Iris pigment epithelial cell (primary cell): ENCODE data around the gene PRKAR1B.
A peak's percentile ranks its signal among the peaks of the same experiment; 100 is the strongest.
"Not testable (repeated sequence)": the region's sequence is repeated elsewhere in the genome, so short reads cannot be mapped to it uniquely, and the experiment has no call there.

Experiments used
- DNase-seq: peaks from one replicate; pipeline ENCODE4 v3.0.0-alpha.2; 2011; ENCODE audit warnings: low read depth

Gene PRKAR1B

DNA sequence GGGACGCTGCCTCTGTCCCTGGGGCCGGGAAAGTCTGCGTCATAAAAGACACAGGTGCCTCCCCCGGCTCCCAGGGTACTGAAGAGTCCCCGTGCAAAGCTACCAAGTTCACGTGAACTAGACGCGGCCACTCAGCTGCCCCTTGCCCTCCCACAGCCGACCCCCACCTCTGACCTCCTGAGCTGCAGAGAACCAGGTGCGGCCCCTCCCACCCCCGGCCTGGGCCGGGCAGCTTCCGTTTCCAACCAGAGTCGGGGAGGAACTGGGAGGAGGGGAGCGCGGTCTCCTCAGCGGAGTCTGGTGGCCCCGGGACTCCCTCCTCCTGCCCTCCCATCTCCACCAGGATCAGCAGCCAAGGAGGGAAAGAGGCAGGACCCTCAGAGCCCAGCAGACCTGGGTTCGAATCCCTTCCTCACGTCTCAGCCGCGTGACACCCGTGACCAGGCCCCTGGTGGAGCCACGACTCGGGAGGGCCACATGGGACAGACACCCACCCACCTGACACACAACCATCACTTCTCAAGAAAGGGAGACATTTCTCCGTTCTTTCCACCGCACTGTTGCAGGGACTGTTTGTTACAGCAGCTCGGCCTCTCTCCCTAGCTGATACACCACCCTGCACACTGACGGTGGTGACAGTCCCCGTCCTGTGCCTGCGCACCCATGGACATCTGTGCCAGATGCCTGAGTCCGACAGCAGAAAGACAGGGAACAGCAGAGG lies 170.1 kb downstream of the PRKAR1B start:
- no peak for DNase-seq

DNA sequence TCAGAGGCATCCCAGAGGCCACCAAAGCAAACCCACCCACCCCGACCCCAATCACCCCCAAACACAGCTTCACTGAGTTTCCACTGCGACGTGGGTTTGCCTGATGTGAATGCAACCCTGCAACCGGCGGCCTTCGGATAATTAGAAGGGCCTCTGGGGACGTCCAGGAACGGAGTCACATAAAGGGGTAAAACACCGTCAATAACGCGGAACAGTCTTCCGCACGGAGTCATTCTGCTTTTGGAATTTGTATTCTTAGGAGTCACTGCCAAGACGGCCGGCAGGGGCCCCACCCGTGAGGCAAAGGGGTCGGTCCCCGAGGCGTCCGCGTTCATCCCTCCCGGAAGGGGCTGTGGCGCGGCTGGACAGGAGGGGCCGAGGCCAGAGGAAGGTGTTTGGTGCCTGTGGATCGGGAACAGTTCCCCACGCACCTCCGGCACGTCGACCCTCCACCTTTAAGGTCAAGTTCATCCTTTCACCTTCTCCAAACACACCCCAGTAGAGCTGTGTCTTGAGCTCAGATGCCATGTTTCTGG lies 170.7 kb downstream of the PRKAR1B start:
- no peak for DNase-seq

DNA sequence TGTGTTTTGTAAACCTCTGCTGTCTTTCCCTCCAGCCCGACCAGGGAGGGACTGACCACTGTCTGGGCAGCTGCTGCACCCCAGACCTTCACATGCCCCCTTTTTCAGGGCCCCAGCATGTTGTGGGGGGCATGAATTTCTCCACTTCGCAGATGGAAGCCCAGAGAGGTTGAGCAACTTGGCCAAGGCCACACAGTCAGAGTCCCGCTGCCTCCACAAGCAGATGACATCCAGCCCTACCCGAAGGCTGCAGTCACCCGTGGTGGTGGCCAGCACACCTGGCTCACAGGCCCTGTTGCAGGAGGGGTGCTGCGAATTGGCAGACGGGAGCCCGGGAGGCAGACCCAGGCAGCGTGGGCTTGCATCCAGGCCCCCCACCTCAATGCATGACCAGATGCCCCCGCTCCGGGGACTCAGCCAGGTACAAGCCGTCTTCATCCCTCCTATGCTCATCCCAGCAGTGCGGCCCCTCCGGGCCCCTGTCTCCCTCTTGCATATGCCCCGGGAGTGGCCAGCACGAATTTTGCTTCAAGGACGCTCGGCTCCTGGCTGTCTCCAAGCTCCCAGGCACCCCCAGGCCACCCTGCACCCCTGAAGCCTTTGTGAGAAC lies 171.4 kb downstream of the PRKAR1B start:
- DNase-seq = no peak

DNA sequence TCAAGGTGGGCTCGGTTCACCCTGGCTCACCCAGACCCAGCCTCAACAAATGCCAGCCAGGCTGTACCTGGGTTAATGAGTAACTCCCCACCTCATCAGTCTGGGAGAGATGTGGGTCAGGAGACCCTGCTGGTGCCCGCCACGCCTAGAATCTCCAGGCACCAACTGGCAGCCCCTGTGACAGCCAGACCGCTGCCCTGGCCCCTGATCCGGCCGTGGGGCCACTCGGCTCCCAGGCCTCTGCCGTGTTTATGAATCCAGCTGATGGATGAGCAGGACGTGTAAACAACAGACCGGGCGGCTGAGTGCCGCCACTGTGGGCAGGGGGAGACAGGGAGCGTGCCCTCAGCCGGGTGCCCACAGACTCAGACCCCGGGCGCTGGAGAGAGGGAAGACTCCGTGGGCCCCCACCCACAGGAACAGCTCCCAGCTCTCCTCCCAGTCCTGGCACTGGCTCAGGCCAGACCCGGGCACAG lies 173.4 kb downstream of the PRKAR1B start:
- no peak for DNase-seq

DNA sequence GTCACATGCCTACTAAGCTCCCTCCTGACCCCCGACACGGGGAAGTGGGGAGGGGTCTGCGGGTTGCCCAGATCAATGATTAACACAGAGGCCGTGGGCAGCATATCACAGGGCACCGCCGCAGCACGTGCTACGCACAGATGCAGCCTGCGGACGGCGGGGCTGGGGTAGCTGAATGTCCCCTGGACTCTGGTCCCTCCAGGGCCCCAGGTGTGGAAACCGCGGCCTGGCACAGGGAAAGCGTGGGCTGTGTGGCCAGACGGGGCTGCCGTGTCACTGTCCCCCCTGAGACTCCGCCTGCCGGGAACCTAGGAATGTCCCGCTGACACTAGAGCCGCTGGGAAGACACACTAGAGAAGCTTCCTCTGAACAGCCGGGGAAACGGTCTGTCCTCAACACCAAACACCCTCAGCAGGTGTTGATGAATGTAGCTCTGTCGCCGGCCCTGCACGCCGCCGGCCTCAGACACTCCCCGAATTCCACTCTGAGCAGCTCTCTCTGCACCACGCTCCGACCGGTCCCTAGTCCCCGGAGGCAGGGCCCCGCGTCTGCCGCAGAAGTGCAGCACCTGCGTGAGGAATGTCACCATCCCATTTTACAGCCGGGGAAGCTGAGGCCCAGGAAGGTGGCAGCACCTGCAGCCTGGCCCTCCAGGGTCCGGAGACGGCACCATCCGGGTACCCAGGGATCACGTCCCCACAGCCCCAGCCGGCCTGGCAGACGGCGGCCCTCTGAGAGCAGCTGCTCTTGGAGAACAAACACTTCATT lies 174.0 kb downstream of the PRKAR1B start:
- DNase-seq = no peak

DNA sequence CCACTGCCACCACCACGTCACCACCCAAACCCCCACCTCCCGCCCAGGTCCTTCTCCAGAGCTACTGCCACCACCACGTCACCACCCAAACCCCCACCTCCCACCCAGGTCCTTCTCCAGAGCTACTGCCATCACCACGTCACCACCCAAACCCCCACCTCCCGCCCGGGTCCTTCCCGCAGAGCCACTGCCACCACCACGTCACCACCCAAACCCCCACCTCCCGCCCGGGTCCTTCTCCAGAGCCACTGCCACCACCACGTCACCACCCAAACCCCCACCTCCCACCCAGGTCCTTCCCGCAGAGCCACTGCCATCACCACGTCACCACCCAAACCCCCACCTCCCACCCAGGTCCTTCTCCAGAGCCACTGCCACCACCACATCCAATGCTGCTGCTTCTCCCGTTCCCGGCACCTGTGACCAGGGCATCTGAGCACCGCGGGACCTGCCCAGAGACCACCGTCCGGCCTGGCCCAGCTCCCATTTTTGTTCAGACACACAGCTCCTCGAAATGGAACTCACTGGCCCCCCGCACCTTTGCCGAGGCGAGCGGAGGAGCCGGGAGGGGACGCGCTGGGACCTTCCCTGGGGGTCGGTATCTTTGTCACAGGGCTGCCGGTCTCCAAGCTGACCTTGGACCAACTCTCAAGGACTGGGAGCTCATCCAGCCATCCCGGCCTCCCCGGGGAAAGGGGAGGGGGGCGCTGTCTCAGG lies 174.8 kb downstream of the PRKAR1B start:
- not testable (repeated sequence) for DNase-seq

DNA sequence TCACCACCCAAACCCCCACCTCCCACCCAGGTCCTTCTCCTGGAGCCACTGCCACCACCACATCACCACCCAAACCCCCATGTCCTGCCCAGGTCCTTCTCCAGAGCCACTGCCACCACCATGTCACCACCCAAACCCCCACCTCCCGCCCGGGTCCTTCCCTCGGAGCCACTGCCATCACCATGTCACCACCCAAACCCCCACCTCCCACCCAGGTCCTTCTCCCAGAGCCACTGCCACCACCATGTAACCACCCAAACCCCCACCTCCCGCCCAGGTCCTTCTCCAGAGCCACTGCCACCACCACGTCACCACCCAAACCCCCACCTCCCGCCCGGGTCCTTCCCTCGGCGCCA lies 175.5 kb downstream of the PRKAR1B start:
- not testable (repeated sequence) for DNase-seq

DNA sequence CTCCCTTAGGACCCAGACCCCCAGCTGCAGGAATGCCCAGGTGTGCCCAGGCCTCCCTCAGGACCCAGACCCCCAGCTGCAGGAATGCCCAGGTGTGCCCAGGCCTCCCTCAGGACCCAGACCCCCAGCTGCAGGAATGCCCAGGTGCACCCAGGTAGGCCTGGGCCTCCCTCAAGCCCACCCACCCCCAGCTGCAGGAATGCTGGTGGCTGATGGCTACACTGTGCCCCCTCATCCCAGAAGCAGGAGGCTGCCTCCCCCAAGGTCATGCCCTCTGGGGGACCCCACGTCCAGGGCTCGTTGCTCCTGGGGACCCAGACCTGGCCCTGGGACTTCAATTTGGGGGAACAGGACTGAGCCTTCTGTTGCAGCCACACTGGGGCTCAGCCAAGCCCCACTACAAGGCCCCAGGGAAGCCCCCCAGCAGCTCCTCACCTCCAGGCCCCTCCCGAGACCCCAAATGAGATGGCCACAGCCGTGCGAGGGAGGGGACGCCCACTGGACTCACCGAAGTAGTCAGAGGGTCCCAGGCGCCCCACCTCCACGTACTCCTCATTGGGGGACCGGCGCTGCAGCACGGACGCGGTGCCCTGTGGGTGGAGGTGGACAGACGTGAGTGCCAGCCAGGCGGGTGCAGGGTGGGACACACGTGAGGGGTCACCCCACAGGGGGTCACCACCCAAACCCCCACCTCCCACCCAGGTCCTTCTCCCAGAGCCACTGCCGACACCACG lies 176.0 kb downstream of the PRKAR1B start:
- DNase-seq = no peak

DNA sequence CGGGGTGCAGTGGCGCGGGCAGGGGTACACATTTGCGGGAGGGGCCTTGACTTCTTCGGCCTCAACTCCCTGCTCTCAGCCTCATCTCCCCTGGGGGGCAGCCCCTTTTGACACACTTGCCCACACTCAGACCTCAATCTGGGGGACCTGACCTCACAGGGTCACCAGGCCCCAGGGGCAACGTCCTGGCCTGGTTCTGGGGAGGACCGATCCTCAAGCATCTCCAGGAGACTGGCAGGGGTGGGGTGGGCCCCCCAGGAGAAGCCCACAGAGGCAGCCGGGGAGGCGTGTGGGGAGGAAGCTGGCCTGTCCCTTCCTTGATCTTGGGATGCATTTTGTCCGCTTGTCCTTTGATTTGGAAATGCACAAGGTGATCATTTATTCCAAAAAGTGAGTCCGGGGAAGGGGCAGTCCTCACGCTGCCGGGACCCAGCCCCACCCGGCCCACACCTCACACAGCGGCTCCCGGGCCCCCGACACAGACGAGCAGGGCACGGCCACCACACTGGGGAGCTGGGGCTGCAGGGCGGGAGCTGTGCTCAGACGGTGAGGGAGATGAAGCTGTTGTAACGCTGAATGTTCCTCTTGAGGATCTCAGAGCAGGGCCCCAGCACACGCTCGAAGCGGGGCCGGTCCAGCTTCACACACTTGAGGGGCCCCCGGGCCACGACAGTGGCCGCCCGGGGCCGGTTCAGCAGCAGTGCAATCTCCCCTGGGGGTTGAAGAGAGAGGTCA lies 177.0 kb downstream of the PRKAR1B start:
- no peak for DNase-seq

DNA sequence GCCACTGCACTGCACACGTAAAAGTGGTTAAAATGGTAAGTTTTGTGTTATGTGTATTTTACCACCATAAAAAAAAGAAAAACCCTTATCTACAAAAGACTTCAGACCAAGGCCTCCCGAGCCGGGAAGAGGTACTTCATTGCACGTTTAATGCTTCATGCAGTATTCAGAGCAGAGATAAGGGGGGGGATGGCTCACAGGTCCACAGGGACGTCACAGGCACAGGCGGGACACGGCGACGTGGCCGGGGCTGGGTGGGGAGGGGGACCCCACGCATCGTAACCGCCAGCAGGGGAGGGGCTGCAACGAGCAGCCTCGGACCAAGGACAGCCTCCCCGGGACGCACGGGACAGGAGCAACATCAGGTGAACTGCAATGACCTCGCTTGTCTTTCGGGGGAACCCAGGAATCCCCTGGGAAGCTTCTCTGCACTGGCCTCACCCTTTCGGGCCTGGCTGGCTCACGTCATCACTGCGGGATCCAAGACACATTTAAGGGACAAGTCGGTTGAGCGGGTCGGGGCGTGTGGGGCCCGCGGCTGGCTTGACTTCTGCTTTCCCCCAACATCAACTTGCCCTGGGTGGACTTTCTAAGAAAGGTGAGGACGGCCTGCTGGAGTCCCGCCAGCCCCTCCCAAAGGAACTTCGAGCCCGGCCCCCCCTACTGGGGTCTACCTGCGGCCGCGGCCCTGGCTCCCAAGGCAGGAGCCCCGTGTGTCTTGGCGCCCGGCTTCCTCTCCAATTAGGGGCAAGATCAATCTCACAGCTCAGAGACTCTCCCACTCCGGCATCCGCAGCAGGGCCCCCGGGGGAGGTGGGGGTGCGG lies 177.8 kb downstream of the PRKAR1B start:
- no peak for DNase-seq

DNA sequence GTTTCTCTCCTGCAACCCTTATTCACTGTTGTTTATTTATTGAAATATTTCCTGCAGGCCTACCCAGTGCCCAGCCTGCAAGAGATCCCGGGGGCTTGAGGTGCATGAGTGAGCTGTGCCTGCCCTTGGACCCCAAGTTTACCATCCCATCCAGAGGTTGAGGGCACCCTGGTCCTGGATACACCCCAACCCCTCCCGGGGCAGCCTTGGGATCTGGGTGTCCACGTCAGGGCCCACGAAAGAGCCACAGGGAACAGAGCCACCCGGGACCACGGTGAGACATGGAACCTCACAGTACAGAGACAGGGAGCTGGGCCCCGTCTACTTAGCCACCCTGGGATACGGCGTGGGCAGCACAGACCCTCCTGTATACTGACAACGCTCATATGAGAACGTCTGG lies 178.7 kb downstream of the PRKAR1B start:
- DNase-seq = no peak

DNA sequence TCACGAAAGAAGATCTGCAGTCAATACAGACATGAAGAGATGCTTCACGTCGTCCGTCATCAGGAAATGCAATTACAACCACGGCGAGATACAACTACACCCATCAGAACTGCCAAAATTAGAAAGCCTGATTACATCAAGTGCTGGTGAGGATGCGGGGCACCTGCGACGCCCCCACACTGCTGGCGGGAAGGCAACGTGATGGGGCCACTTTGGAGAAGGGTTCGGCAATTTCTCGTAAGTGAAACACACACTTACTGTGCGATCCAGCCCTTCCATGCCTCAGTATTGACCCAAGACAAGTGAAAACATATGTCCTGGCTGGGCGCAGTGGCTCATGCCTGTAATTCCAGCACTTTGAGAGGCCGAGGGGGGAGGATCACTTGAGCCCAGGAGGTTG lies 181.6 kb downstream of the PRKAR1B start:
- no peak for DNase-seq

DNA sequence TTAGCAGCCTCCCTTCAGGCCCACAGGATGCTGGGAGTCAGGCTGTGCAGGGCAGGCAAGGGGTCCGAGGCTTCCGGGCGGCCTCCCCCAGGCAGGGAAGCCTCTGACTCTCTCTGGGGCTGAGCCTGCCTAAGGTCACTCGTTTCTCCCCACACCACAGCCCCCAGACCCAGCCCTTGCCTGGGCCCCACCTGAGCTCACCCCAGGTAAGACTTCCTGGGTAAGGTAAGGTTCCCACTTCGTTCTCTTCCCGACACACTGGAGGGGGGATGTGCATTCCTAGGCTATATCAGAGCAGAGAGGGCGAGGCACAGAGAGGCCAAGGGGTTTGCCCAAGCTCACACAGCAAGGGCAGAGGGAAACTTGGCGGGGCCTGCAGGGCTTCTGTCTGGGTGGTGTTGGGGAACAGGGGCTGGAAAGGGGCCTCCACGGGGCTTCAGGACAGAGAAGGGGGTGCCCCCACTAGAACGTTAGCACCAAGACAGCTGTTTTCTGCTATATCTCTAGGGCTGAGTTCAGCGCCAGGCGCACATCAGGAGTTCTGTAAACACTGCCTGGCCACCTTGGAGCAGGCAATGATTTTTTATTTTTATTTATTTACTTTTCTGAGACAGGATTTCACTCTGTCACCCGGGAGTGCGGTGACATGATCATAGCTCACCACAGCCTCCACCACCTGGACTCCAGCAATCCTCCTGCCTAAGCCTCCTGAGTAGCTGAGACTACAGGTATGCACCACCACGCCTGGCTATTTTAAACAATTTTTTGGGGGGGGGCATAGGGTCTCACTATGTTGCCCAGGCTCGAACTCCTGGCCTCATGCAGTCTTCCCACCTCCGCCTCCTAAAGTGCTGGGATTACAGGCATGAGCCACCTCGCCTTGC lies 182.5 kb downstream of the PRKAR1B start:
- DNase-seq = no peak

DNA sequence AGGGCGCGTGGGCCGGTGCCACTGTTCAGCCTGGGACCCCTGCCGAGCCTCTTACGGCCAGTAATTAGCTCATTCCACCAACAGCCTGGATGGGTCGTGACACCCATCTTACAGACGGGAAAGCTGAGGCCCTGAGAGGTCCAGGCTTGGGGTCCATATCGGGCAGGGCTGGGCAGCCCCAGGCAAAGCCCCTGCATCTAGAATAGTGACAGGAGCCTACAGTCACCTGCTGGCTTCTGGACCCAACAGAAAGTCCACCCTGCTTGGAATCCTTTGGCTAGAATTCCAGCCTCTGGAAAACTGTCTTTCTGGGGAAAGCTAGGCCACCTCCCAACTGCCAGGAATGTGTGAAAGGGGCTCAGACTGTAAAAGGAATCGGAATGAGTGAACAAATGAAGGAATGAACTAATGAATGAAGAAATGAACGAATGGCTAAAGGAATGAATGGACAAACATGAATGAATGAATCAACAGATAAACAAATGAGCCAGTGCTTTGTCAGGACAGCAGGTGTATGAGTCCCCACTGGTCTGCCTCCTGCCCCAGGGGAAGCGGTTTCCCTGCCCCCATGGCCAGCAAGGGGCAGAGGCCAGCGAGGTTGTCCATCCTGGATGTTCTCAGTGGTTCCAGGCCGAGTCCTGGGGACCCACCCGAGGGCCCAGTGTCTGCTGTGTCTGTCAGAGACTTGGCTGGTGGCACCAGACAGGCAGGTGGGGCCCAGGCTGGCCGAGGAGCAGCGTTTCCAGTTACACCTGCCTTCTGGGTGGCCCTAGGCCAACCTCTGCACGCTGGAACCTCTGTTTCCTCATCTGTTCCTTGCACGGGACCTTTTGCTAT lies 183.4 kb downstream of the PRKAR1B start:
- no peak for DNase-seq

DNA sequence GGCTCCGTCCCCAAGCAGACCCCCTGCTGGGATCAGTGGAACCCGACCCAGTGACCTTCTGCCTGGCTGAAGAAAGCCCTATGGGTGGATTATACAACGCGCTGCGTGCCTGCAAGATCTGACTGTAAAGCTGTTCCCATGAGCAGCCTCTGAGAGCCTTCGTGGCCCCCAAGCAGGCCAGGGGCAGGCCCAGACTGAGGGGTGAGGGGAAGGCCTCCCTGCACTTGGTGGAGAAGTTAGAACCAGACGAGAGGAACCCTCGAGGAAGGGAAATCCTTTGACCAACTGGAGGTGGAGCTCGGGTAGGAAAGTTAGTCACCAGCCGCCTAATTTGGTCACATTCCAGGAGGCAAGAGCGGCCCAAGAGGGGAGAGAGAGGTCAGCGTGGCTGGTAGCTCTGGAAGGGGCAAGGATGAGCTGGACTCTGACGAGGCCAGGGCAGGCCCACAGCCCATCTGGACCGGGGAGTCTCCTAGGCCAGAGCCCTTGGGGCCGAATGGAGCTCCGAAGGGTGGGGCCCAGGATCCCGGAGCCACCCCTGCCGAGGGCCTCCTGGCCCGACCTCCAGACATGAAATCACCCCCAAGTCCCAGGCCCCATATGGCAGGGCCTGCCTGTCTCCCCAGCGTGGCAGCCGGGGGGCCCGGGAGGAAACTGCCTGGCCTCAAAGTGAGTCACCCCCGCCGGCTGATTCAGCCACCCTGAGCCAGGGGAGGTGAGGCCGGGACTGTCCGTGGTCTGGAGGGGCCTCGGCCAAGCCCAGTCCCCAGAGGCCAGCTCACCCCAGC lies 184.2 kb downstream of the PRKAR1B start:
- peak; percentile 85 for DNase-seq

DNA sequence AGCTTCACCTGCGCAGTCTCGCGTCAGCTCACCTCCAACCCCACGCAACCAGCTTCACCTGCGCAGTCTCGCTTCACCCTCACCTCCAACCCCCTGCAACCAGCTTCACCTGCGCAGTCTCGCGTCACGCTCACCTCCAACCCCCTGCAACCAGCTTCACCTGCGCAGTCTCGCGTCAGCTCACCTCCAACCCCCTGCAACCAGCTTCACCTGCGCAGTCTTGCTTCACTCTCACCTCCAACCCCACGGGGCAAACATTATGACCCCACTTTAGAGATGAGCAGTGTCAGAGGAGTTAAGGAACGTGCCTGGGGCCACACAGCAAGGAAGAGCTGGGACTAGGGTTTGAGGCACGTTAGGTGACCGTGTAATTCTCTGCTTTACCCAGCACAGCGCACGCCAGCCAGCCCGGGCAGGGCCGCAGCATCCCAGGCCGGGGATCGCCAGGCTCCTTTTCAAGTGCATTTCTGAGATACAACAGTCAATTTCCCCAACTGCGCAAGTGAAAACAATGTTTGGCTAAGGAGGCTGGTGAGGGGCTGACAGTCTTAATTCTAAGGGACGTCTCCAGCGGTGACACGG lies 184.9 kb downstream of the PRKAR1B start:
- no peak for DNase-seq

DNA sequence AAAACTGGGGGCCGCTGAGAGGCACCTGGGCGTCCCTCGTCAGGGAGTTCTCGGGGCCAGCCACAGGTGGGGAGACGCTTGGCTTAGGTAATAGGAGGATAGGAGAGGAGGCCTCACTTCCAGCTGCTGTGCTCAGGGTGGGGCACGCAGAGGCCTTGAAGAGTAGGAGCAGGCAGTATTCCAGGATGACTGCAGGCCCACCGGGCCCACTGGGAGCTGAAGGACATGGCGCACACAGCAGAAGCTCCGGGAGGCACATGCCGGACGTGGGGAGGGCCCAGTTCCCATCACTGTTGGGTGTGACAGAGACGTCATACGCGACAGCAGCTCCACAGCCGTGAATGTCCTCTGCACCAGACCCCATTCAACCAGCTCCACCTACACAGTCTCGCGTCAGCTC lies 185.4 kb downstream of the PRKAR1B start:
- no peak for DNase-seq
